Measurements from ENCODE around the gene RPGRIP1.

DNA sequence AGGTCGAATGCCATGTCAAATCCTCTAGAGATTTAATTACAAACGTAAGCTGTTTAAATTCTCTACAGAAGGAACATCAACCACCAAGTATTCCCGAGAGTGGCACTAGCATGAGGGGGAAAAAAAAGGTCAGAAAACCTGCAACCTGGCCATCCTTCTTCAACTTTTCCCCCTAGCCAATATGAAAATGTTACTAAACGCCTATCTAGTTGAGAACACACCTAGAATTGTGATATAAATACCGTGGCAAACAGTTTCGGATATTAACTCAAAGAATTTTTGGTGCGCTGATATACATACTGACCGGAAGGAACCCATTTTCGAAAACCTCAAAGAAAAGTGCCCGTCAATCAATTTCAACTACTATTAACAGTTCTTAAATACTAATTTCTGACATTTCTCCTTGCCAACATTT is 12.4 kb upstream of the RPGRIP1 start:
- TF ChIP-seq EZH2phosphoT487 (IDR thresholded peaks at IDR 0.05; ENCODE audit: borderline replicate concordance), result no peak
- TF ChIP-seq, protein P1, sequence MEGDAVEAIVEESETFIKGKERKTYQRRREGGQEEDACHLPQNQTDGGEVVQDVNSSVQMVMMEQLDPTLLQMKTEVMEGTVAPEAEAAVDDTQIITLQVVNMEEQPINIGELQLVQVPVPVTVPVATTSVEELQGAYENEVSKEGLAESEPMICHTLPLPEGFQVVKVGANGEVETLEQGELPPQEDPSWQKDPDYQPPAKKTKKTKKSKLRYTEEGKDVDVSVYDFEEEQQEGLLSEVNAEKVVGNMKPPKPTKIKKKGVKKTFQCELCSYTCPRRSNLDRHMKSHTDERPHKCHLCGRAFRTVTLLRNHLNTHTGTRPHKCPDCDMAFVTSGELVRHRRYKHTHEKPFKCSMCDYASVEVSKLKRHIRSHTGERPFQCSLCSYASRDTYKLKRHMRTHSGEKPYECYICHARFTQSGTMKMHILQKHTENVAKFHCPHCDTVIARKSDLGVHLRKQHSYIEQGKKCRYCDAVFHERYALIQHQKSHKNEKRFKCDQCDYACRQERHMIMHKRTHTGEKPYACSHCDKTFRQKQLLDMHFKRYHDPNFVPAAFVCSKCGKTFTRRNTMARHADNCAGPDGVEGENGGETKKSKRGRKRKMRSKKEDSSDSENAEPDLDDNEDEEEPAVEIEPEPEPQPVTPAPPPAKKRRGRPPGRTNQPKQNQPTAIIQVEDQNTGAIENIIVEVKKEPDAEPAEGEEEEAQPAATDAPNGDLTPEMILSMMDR (conservative IDR thresholded peaks at IDR 0.05; ENCODE audit: low read length), result no peak

Data from Loucy (cell line).